Activated T-cell treated with anti-CD3 and anti-CD28 coated beads, Interleukin-2, amount 50 U/mL, for 24 hours (primary cell): ENCODE results near the gene MAPK13.

Experiments
- DNase-seq: peaks from one replicate; pipeline ENCODE4 v3.0.0-alpha.2; 2020
- H3K27ac Mint-ChIP-seq: 2 replicates; pipeline ENCODE4 v1.8.0; 2020; ENCODE audit warnings: mild to moderate bottlenecking, mixed read lengths
- H3K27me3 Mint-ChIP-seq: 2 replicates; pipeline ENCODE4 v1.8.0; 2020; ENCODE audit warnings: mixed read lengths
- H3K36me3 Mint-ChIP-seq: 2 replicates; pipeline ENCODE4 v1.8.0; 2020; ENCODE audit warnings: low read depth, mixed read lengths
- H3K4me1 Mint-ChIP-seq: 2 replicates; pipeline ENCODE4 v1.8.0; 2020; ENCODE audit warnings: low read depth, mixed read lengths
- H3K4me3 Mint-ChIP-seq: 2 replicates; pipeline ENCODE4 v1.8.0; 2020; ENCODE audit warnings: mild to moderate bottlenecking, moderate library complexity, mixed read lengths
- H3K9me3 Mint-ChIP-seq: 2 replicates; pipeline ENCODE4 v1.8.0; 2020; ENCODE audit warnings: mixed read lengths

The MAPK13 gene

GRCh38 chr6:36180126-36180525, 49.8 kb downstream of the MAPK13 start:
- Mint-ChIP-seq H3K9me3 (peaks cover 12% of the 10 kb centered on the region), H3K4me1 (peaks cover 7% of the 10 kb centered on the region), H3K4me3 (no peak overlapping the region), H3K36me3 (peaks cover 18% of the 10 kb centered on the region), H3K27me3 (no peaks in the 10 kb centered on the region), H3K27ac (no peak overlapping the region)
- no peak for DNase-seq

- DNase-seq = no peak
- no peaks in the 10 kb centered on the region for H3K27me3 Mint-ChIP-seq
- H3K4me3 Mint-ChIP-seq = no peak overlapping the region
- H3K36me3 Mint-ChIP-seq = peaks cover 1% of the 10 kb centered on the region
- H3K4me1 Mint-ChIP-seq = no peaks in the 10 kb centered on the region
- H3K27ac Mint-ChIP-seq = no peak overlapping the region
- no peaks in the 10 kb centered on the region for H3K9me3 Mint-ChIP-seq
Observed at GRCh38 chr6:36184311-36184710, 54.0 kb downstream of the MAPK13 start.

- Mint-ChIP-seq H3K36me3 (no peaks in the 10 kb centered on the region), H3K4me1 (no peaks in the 10 kb centered on the region), H3K27ac (no peak overlapping the region), H3K4me3 (no peak overlapping the region), H3K9me3 (no peaks in the 10 kb centered on the region), H3K27me3 (no peaks in the 10 kb centered on the region)
- DNase-seq = no peak
Observed at GRCh38 chr6:36186199-36186598, 55.9 kb downstream of the MAPK13 start.

GRCh38 chr6:36187446-36187845, 57.1 kb downstream of the MAPK13 start:
- no peaks in the 10 kb centered on the region for H3K4me1 Mint-ChIP-seq
- H3K36me3 Mint-ChIP-seq = no peaks in the 10 kb centered on the region
- no peak for DNase-seq
- no peaks in the 10 kb centered on the region for H3K27me3 Mint-ChIP-seq
- H3K9me3 Mint-ChIP-seq = no peaks in the 10 kb centered on the region
- H3K4me3 Mint-ChIP-seq = no peak overlapping the region
- no peak overlapping the region for H3K27ac Mint-ChIP-seq
